PC-3 (cell line): ENCODE measurements around the gene PALS1. TPM values are rescaled to one million over a fixed set of nuclear protein-coding genes. Genes with fewer than 3 reads are reported as not detected.
A peak's percentile ranks its signal among the peaks of the same experiment; 100 is the strongest.

ENCODE experiments used
- ATAC-seq: fragments of 200-7000 bp; cut with Tn5 transposase; 2 replicates; pipeline ENCODE4 v1.9.1; 2020; ENCODE audit warnings: mild to moderate bottlenecking, moderate library complexity
- Bru-seq: library from RNA; stranded (reverse); fragments of 400-500 nt; gene quantifications from one replicate; lab custom pipeline; 2021; lab: Mats Ljungman, UMichigan
- BruChase-seq, 2 experiments: library from RNA; stranded (reverse); fragments of 400-500 nt; gene quantifications; one replicate each; lab custom pipeline; 2021; lab: Mats Ljungman, UMichigan
- BruUV-seq: library from RNA; stranded (reverse); fragments of 400-500 nt; replicated peaks from 2 replicates; lab custom pipeline; 2021; lab: Mats Ljungman, UMichigan
- CTCF ChIA-PET: fragments of 300-600 bp; sonication (Branson Sonifier 250); formaldehyde crosslinking; loops from one replicate; lab custom pipeline; 2022; ENCODE audit warnings: antibody characterized with exemption; lab: Charles Lee
- POLR2A ChIA-PET: fragments of 300-600 bp; sonication (Branson Sonifier 250); formaldehyde crosslinking; loops from one replicate; lab custom pipeline; 2022; ENCODE audit warnings: antibody characterized with exemption; ENCODE audit not compliant: unreplicated experiment; lab: Charles Lee
- DNase-seq: peaks from one replicate; pipeline ENCODE4 v3.0.0-alpha.2; 2015
- H2AFZ ChIP-seq: fragments of 300-600 bp; sonication (generic); 2 replicates; pipeline ENCODE4 v1.6.0; 2016; ENCODE audit warnings: antibody characterized with exemption, low read length
- H3F3A ChIP-seq: fragments of 300-600 bp; sonication (generic); one replicate; pipeline ENCODE4 v1.6.0; 2017; ENCODE audit warnings: antibody characterized with exemption, low read length, control low read depth, mild to moderate bottlenecking; ENCODE audit not compliant: unreplicated experiment
- H3K27ac ChIP-seq: fragments of 300-600 bp; sonication (generic); 2 replicates; pipeline ENCODE4 v1.5.1; 2016; ENCODE audit warnings: mild to moderate bottlenecking, low read length
- H3K27me3 ChIP-seq: fragments of 300-600 bp; sonication (generic); 2 replicates; pipeline ENCODE4 v1.6.1; 2016; ENCODE audit warnings: low read length, mixed read lengths
- H3K36me3 ChIP-seq: fragments of 300-600 bp; sonication (generic); 2 replicates; pipeline ENCODE4 v1.6.1; 2016; ENCODE audit warnings: low read depth, mixed run types, low read length, mixed read lengths
- H3K4me1 ChIP-seq: fragments of 300-600 bp; sonication (generic); 2 replicates; pipeline ENCODE4 v1.5.1; 2016; ENCODE audit warnings: low read length; ENCODE audit not compliant: insufficient read depth
- H3K4me2 ChIP-seq: fragments of 300-600 bp; sonication (generic); 2 replicates; pipeline ENCODE4 v1.6.0; 2016; ENCODE audit warnings: low read length
- H3K4me3 ChIP-seq: fragments of 300-600 bp; sonication (generic); 2 replicates; pipeline ENCODE4 v1.5.1; 2016; ENCODE audit warnings: mild to moderate bottlenecking, low read length, mixed read lengths
- H3K79me2 ChIP-seq: fragments of 300-600 bp; sonication (generic); 2 replicates; pipeline ENCODE4 v1.6.1; 2017; ENCODE audit warnings: low read length, mixed read lengths
- H3K9ac ChIP-seq: fragments of 300-600 bp; sonication (generic); 2 replicates; pipeline ENCODE4 v1.6.0; 2016; ENCODE audit warnings: mild to moderate bottlenecking, low read length
- H3K9me2 ChIP-seq: fragments of 300-600 bp; sonication (generic); replicated peaks from 2 replicates; pipeline ENCODE4 v1.6.1; 2016; ENCODE audit warnings: mixed run types, low read length, mixed read lengths
- H3K9me3 ChIP-seq: fragments of 300-600 bp; sonication (generic); 2 replicates; pipeline ENCODE4 v1.6.1; 2016; ENCODE audit warnings: low read length, mixed read lengths
- H4K20me1 ChIP-seq: fragments of 300-600 bp; sonication (generic); 2 replicates; pipeline ENCODE4 v1.6.1; 2016; ENCODE audit warnings: low read length, mixed read lengths
- EZH2 ChIP-seq: fragments of 300-600 bp; sonication (generic); IDR thresholded peaks from one replicate; pipeline ENCODE4 v1.6.1; 2017; ENCODE audit warnings: antibody characterized with exemption, mild to moderate bottlenecking, low read length; ENCODE audit not compliant: unreplicated experiment
- EZH2phosphoT487 ChIP-seq: fragments of 300-600 bp; sonication (generic); IDR thresholded peaks from 2 replicates; pipeline ENCODE4 v1.6.1; 2018; ENCODE audit warnings: mild to moderate bottlenecking, antibody characterized with exemption, low read length, borderline replicate concordance
- intact Hi-C: fragments of 100-400 bp; cut with micrococcal nuclease; formaldehyde crosslinking; loops from 2 replicates; pipeline ENCODE4 v1.9.0; 2023
- long read RNA-seq: library from polyadenylated mRNA; unstranded; transcript quantifications from one replicate; pipeline ENCODE4 v2.0.0, GENCODE V29; 2021; ENCODE audit not compliant: unreplicated experiment
- total RNA-seq: library from RNA; depleted of rRNA; stranded (reverse); fragments of >200 nt; gene quantifications from 2 replicates; pipeline ENCODE4 v1.2.3, GENCODE V29; 2014; rRNA removed
- TF ChIP-seq, protein P1 (sequence below): fragments of 300-600 bp; sonication (generic); conservative IDR thresholded peaks from 2 replicates; pipeline ENCODE4 v1.5.1; 2017; ENCODE audit warnings: antibody characterized with exemption, low read depth, mild to moderate bottlenecking, low read length

The PALS1 gene
- total RNA-seq (28.5 and 31.5 TPM in 2 replicates), Bru-seq, nascent RNA (percentile 95 among the genes with signal in this experiment), BruChase-seq, experiment 1, labeled RNA remaining after a 6-hour chase (percentile 93 among the genes with signal in this experiment), BruChase-seq, experiment 2, labeled RNA remaining after a 2-hour chase (percentile 92 among the genes with signal in this experiment)
- long read RNA-seq, full-length matches to known transcripts, result 81 of 137 reads
- long read RNA-seq, partial matches to known transcripts, result 40 of 137 reads
- long read RNA-seq, other reads (novel, unspliced or antisense), result 16 of 137 reads

DNA sequence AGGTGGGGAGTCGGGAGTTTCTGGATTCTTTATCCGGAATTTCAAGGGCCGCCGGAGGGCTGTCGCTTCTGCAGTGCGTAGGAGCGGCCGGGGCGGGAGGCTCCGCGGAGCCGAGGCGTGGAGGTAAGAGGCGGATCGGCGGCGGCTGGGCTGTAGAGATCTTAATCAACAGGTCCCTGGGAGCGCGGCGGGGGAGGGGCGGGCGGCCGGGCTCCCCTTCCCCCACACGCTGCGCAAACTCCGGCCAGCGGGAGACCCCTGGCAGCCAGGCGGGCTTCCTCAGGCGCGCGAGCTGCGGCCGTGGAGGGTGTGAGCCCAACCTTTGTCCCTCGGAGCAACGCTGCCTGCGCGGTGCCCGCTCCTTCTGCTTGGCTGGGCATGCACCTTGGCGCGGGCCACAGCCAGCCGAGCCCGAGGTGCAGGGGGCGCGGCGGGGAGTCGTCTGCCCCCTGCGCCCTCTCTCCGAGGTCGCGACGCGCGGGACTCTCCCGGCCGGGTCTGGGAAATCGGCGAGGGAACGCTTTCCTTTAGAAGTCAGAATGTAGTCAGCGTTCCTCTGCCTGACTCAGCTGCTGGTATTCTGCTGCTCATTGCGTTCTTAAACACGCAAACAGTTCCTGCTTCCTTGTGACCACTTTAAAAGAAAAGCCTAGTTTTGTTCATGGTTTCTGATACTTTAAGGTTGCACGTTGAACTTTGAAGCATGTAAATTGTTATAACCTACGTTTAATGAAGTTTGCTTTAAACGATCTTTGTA, at the start of gene PALS1:
Gene PALS1, plus strand, starts transcription at position 25 of the 757 bp plus-strand sequence. CDS start 37,736 bp downstream, outside the sequence.
- CTCF ChIA-PET, result interaction anchor here (0.5 to 1.4 kb wide), 3 partner anchors 44 to 75 kb away, joined by 3 to 7 read pairs (median 6); no protein-coding TSS in a partner anchor
- intact Hi-C loops, result loop anchor here (1.0 to 5.0 kb wide), 7 partner anchors 20 to 733 kb away; partner anchors contain the start of genes ATP6V1D and GPHN

DNA sequence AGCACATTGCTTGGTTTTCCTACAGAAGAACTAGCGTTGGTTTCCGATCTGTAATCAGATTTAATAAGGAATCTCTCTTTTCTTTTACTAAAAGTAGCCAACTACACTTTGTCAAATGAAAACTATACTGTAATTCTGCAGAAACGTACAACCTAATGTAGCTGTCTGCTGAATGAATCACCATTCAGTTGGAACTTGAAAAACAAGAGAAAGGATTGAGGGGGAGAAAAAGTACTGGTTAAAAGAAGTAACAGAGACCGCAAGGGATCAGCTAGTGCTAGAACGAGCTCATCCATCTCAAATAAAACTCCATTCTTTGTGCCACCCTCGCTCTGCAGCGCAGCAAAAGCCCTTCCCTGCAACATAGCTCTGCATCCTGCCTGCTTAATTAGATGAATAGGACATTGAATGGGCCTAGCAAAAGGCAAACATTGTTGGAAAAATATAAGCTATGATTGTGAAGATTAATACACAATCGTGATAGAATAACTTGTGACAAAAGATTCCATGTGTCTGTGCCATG, 49.4 kb upstream of the PALS1 start:
- Histone ChIP-seq H3K27ac (no peak overlapping the region), H3K4me1 (peaks cover 21% of the 10 kb centered on the region), H3K4me3 (no peak overlapping the region), H4K20me1 (no peaks in the 10 kb centered on the region), H3K79me2 (no peaks in the 10 kb centered on the region), H3K9me3 (no peaks in the 10 kb centered on the region), H3K4me2 (no peak overlapping the region), H3K36me3 (no peaks in the 10 kb centered on the region), H3K27me3 (no peaks in the 10 kb centered on the region), H3F3A (peaks cover 6% of the 10 kb centered on the region), H2AFZ (no peak overlapping the region), H3K9me2 (no peaks in the 10 kb centered on the region), H3K9ac (no peak overlapping the region)
- DNase-seq (no peak), ATAC-seq (no peak)
- POLR2A ChIA-PET, result no interaction called here
- intact Hi-C loops, result no loop called here
- BruUV-seq, result no TSS peak
- TF ChIP-seq, protein P1, sequence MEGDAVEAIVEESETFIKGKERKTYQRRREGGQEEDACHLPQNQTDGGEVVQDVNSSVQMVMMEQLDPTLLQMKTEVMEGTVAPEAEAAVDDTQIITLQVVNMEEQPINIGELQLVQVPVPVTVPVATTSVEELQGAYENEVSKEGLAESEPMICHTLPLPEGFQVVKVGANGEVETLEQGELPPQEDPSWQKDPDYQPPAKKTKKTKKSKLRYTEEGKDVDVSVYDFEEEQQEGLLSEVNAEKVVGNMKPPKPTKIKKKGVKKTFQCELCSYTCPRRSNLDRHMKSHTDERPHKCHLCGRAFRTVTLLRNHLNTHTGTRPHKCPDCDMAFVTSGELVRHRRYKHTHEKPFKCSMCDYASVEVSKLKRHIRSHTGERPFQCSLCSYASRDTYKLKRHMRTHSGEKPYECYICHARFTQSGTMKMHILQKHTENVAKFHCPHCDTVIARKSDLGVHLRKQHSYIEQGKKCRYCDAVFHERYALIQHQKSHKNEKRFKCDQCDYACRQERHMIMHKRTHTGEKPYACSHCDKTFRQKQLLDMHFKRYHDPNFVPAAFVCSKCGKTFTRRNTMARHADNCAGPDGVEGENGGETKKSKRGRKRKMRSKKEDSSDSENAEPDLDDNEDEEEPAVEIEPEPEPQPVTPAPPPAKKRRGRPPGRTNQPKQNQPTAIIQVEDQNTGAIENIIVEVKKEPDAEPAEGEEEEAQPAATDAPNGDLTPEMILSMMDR, result no peak
- TF ChIP-seq EZH2phosphoT487, result no peak
- CTCF ChIA-PET, result interaction anchor here (0.6 kb wide), 1 partner anchor 116 kb away, joined by 3 read pairs; no protein-coding TSS in a partner anchor

More for the DNA sequence above, at the start of gene PALS1:
- H3F3A ChIP-seq, result peaks cover 9% of the 10 kb centered on the region
- H3K9me3 ChIP-seq, result no peaks in the 10 kb centered on the region
- TF ChIP-seq EZH2 (no peak), EZH2phosphoT487 (no peak)
- TF ChIP-seq, protein P1, result no peak
- POLR2A ChIA-PET, result interaction anchor here (0.6 to 0.9 kb wide), 3 partner anchors 55 to 290 kb away, joined by 4 to 26 read pairs (median 4); no protein-coding TSS in a partner anchor
- H3K9me2 ChIP-seq, result no peaks in the 10 kb centered on the region
- peak within 1 kb of the TSS; percentile 92 for H3K9ac ChIP-seq
- H3K79me2 ChIP-seq, result peaks cover 51% of the 10 kb centered on the region
- peak within 1 kb of the TSS; percentile 96 for H2AFZ ChIP-seq
- H3K27me3 ChIP-seq, result no peaks in the 10 kb centered on the region
- H3K4me1 ChIP-seq, result peaks cover 30% of the 10 kb centered on the region
- no peaks in the 10 kb centered on the region for H3K36me3 ChIP-seq
- peak; percentile 81 for DNase-seq
- no TSS peak for BruUV-seq
- H4K20me1 ChIP-seq, result peaks cover 24% of the 10 kb centered on the region
- peak within 1 kb of the TSS; percentile 93 for H3K27ac ChIP-seq
- peak within 1 kb of the TSS; percentile 81 for H3K4me3 ChIP-seq
- peak; percentile 27 for ATAC-seq
- H3K4me2 ChIP-seq, result peak within 1 kb of the TSS; percentile 97
